ENCODE measurements around the gene STARD5.

The STARD5 gene

GRCh38 chr15:81315452-81316175 lies 8.3 kb downstream of the STARD5 start:
- TF ChIP-seq CTCF (IDR thresholded peaks at IDR 0.05; ENCODE audit: control insufficient read depth, insufficient read depth, low read depth, low read length, missing control alignments) = no peak
- DNase-seq (ENCODE audit: low read depth) = no peak
- no peak overlapping the region for H3K4me3 ChIP-seq (ENCODE audit: control insufficient read depth, low read depth, low read length)

- no peak for TF ChIP-seq CTCF (IDR thresholded peaks at IDR 0.05; ENCODE audit: control insufficient read depth, insufficient read depth, low read depth, low read length, missing control alignments)
- H3K4me3 ChIP-seq (ENCODE audit: control insufficient read depth, low read depth, low read length) = no peak overlapping the region
- DNase-seq (ENCODE audit: low read depth) = no peak
Observed at GRCh38 chr15:81314378-81314777, 9.6 kb downstream of the STARD5 start.

- H3K4me3 ChIP-seq (ENCODE audit: control insufficient read depth, low read depth, low read length) = no peak overlapping the region
- no peak for TF ChIP-seq CTCF (IDR thresholded peaks at IDR 0.05; ENCODE audit: control insufficient read depth, insufficient read depth, low read depth, low read length, missing control alignments)
- DNase-seq (ENCODE audit: low read depth) = no peak
Observed at GRCh38 chr15:81313686-81314085, 10.3 kb downstream of the STARD5 start.

GRCh38 chr15:81312790-81313543 lies 11.0 kb downstream of the STARD5 start:
- no peak for TF ChIP-seq CTCF (IDR thresholded peaks at IDR 0.05; ENCODE audit: control insufficient read depth, insufficient read depth, low read depth, low read length, missing control alignments)
- DNase-seq (ENCODE audit: low read depth) = peak; percentile 89
- no peak overlapping the region for H3K4me3 ChIP-seq (ENCODE audit: control insufficient read depth, low read depth, low read length)

- DNase-seq (ENCODE audit: low read depth) = no peak
Observed at GRCh38 chr15:81311752-81312464, 12.0 kb downstream of the STARD5 start.

More at GRCh38 chr15:81311752-81312464, 12.0 kb downstream of the STARD5 start:
- H3K4me3 ChIP-seq (ENCODE audit: control insufficient read depth, low read depth, low read length) = no peak overlapping the region
- TF ChIP-seq CTCF (IDR thresholded peaks at IDR 0.05; ENCODE audit: control insufficient read depth, insufficient read depth, low read depth, low read length, missing control alignments) = no peak

All from AG09309 (cell line).